HL-60 (cell line): Measurements from ENCODE around the gene TCF25.
A peak's percentile ranks its signal among the peaks of the same experiment; 100 is the strongest.

Source experiments
- DNase-seq, 2 experiments: peaks; one replicate each; pipeline ENCODE4 v3.0.0-alpha.2; 2010 to 2020; ENCODE audit warnings: low read depth in 1 of 2, low spot score in 1 of 2
- H3K27ac ChIP-seq: fragments of 250-450 bp; sonication (Bioruptor Pico); replicated peaks from 2 replicates; pipeline ENCODE4 v1.5.1; 2020; ENCODE audit warnings: mild to moderate bottlenecking, moderate library complexity
- H3K27me3 ChIP-seq: fragments of 250-450 bp; sonication (Bioruptor Pico); 2 replicates; pipeline ENCODE4 v1.5.1; 2021; ENCODE audit warnings: mild to moderate bottlenecking, moderate library complexity; ENCODE audit not compliant: insufficient read depth, poor library complexity, severe bottlenecking
- H3K4me3 ChIP-seq: replicated peaks from 2 replicates; pipeline ENCODE4 v1.5.1; 2011; ENCODE audit warnings: mild to moderate bottlenecking, control low read depth, low read length; ENCODE audit not compliant: insufficient read depth
- CTCF ChIP-seq: IDR thresholded peaks from one replicate; pipeline ENCODE4 v1.5.1; 2011; ENCODE audit warnings: low read length, control low read depth, inconsistent platforms; ENCODE audit not compliant: insufficient read depth
- GABPA ChIP-seq: IDR thresholded peaks from 2 replicates; pipeline ENCODE4 v1.6.1; 2012; ENCODE audit warnings: low read depth
- POLR2AphosphoS5 ChIP-seq: IDR thresholded peaks from 2 replicates; pipeline ENCODE4 v1.6.1; 2012; ENCODE audit warnings: low read depth
- REST ChIP-seq: IDR thresholded peaks from 2 replicates; pipeline ENCODE4 v1.6.1; 2012; ENCODE audit warnings: low read depth; ENCODE audit not compliant: insufficient replicate concordance
- SPI1 ChIP-seq: IDR thresholded peaks from 2 replicates; pipeline ENCODE4 v1.6.1; 2012; ENCODE audit warnings: low read depth, mild to moderate bottlenecking, borderline replicate concordance

Gene TCF25

GRCh38 chr16:89907055-89907814 is 33.8 kb downstream of the TCF25 start:
- H3K27ac ChIP-seq: no peak overlapping the region
- DNase-seq: no peak

GRCh38 chr16:89908236-89908635 is 34.8 kb downstream of the TCF25 start:
- no peaks in the 10 kb centered on the region for H3K27me3 ChIP-seq
- no peak overlapping the region for H3K4me3 ChIP-seq
- no peak overlapping the region for H3K27ac ChIP-seq
- TF ChIP-seq POLR2AphosphoS5 (no peak), REST (no peak), GABPA (no peak), CTCF (no peak), SPI1 (no peak)
- no peak for DNase-seq

More at GRCh38 chr16:89907055-89907814, 33.8 kb downstream of the TCF25 start:
- TF ChIP-seq POLR2AphosphoS5: no peak
- no peak for TF ChIP-seq CTCF
- TF ChIP-seq SPI1: no peak
- TF ChIP-seq REST: no peak
- no peak for TF ChIP-seq GABPA
- Histone ChIP-seq H3K4me3 (no peak overlapping the region), H3K27me3 (no peaks in the 10 kb centered on the region)

GRCh38 chr16:89909777-89910716 is 36.7 kb downstream of the TCF25 start:
- Histone ChIP-seq H3K27ac (no peak overlapping the region), H3K27me3 (no peaks in the 10 kb centered on the region), H3K4me3 (no peak overlapping the region)
- peak in 1 of 2 experiments; percentile 35 for DNase-seq
- TF ChIP-seq REST (no peak), CTCF (peak; percentile 24)
